A549 treated with AZD9567 at 1 μM for 4 hours (cell line): Measurements from ENCODE around the gene DNAJC11. TPM values are rescaled to one million over a fixed set of nuclear protein-coding genes. Genes with fewer than 3 reads are reported as not detected.

ENCODE experiments used
- total RNA-seq: library from RNA; stranded (reverse); fragments of 200-300 nt; extraction: Qiagen RNA extraction; gene quantifications from 5 replicates; pipeline ENCODE4 v1.2.3, GENCODE V29; 2022; ENCODE audit not compliant: insufficient read depth

DNAJC11 gene, protein sequence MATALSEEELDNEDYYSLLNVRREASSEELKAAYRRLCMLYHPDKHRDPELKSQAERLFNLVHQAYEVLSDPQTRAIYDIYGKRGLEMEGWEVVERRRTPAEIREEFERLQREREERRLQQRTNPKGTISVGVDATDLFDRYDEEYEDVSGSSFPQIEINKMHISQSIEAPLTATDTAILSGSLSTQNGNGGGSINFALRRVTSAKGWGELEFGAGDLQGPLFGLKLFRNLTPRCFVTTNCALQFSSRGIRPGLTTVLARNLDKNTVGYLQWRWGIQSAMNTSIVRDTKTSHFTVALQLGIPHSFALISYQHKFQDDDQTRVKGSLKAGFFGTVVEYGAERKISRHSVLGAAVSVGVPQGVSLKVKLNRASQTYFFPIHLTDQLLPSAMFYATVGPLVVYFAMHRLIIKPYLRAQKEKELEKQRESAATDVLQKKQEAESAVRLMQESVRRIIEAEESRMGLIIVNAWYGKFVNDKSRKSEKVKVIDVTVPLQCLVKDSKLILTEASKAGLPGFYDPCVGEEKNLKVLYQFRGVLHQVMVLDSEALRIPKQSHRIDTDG
- total RNA-seq = 30.5 to 83.5 TPM (median 32.3 TPM) in 5 replicates

DNA sequence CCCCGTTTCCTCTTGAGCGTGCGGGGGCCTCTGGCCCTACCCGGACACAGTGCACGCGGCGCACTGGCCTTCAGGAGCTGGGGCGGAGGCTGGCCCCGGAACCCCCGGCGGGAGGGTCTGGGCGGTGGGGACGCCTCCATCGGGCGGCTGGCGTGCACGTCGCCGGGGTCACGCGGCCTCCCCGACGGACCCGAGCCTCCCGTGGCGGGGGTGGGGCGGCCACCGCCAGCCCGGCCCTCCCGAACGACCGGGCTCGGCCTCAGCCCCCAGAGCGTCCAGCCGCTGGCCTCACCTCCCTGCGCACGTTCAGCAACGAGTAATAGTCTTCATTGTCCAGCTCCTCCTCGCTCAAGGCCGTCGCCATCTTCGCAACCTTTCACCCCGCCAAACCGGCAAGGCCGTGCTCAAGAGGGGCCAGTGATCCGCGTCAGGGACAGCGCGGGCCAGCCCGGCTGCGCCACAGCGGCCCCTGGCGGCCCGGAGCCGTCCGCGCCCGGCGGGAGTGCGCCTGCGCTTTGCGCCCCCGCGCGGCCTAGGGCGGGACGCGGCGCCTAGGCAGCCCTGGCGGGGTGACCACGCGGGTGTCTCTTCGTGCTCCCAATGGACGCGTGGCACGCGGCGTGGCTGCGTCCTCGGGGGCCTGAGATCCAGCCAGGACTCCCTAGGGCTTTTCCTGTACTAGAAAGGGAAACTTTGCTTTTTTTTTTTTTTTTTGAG, at the start of gene DNAJC11:
Gene DNAJC11, minus strand, starts transcription at position 380 of the 717 bp plus-strand sequence. Its CDS starts 16 bp downstream, at position 364.

DNA sequence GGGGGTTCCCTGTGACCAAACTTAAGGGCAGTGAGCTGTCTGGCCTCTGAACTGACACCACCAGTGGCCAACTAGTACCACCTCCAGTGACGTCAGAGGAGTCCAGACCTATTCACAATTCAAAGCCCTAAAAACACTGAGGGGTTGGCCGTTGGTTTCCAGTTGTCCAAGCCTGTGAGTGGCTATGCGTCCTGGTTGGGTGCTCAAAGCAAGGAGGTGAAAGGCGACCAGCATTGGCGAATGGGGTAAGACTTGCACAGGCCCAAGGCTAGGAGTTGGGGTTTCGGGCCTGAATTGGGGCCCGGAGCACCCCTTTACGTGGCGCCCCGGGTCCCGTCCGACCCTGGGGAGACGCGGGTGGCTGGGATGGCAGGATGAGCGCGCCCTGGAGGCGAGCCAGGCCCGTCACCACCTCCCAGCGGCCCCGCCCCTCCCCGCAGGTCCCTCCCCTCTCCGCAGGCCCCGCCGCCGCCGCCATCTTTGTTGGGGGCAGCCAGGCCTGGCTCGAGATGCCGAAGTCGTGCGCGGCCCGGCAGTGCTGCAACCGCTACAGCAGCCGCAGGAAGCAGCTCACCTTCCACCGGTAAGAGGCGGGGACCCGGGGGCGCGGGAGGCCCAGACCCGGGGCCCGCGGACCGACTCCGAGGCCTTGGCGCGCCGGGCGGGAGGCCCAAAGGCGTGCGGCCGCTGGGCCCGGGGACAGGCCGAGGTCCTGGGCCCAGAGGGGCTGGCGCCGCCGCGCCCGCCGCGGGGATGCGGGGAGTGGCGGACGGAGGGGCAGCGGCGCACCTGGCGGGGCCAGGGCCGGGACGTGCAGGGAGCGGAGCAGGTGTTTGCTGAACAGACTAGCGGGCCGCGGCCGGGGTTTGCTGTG, 76.7 kb downstream of the DNAJC11 start, which contains the start of gene THAP3:
Gene THAP3, plus strand, starts transcription at position 159 of the 874 bp plus-strand sequence. Its CDS starts 351 bp downstream, at position 510.

DNA sequence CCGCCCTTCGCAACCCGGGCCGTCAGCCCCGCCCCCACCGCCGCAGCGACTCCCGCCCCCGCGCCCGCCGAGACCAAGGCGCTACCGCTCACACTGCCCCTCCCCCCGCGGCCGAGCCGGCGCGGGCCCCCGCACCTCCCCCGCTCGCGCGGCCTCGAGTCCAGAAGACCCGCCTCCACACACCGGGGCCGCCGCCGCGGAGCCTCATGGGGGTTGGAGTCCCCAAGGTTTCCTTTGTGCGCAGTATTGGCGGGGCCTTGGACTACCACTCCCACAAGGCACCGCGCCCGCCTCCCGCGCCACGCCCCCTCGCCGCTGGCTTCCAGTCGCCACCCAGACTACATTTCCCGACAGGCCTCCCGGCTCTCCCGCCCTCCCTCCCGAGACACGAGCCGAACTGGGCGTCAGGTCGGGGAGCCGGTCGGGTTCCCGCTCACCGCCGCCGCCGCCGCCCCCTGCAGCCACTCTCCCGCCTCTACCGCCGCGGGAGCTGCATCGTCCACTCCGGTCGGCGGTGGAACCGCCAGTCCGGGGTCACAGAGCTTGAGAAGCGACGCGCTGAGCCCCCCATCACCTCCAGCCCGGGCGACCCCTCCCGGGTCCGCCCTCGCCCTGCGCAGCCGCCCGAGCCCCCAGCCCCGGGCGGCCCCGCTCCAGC, 88.1 kb downstream of the DNAJC11 start, which contains the start of gene PHF13:
Gene PHF13, plus strand, starts transcription at position 371 of the 658 bp plus-strand sequence. CDS start 336 bp downstream, outside the sequence.

DNA sequence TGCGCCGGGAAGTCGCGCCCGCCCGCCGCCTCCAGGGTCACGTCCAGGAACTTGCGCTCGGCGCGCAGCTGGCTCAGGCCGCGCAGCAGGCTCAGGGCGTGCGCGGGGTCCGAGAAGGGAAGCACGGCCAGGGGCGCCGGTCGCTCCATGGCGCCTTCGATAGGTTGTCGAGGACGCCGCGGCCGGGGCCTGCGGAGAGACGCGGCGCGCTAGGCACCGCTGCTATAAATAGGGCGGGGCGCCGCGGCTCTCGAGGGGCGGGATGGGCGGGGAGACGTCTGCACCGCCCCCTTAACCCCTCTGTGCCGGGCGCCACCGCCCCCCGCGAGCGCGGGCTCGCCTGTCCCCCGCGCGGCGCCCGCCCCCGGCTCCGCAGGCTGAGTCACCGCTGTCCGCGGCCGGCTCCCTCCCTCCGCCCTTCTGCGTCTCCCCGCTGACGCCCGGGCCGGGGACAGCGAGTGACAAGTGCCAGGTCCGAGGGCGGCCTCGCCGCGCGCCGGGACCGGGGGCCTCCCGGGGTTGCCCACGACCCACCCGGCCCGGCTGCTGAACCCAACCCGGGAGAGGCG, 98.9 kb downstream of the DNAJC11 start, which contains the start of gene KLHL21:
Gene KLHL21, minus strand, starts transcription at position 201 of the 569 bp plus-strand sequence. Its CDS starts 52 bp downstream, at position 149.

Other genes starting within 250 kb of the DNAJC11 start
- 2.7 to 3.3 TPM (median 3.1 TPM) in 5 replicates for gene TNFRSF25, start 235.6 kb downstream of the DNAJC11 start, total RNA-seq
- 1.3 to 3.7 TPM (median 3.0 TPM) in 5 replicates for gene PLEKHG5, start 210.1 kb downstream of the DNAJC11 start, total RNA-seq
- gene NOL9, start 147.3 kb downstream of the DNAJC11 start, total RNA-seq = 3.9 to 8.0 TPM (median 4.6 TPM) in 5 replicates
- gene TAS1R1, start 146.5 kb downstream of the DNAJC11 start, total RNA-seq = 0.02 TPM in 1 of 5 replicates, not detected in the others
- 16.0 to 20.7 TPM (median 18.8 TPM) in 5 replicates for gene ZBTB48, start 121.8 kb downstream of the DNAJC11 start, total RNA-seq
- gene KLHL21, start 98.9 kb downstream of the DNAJC11 start, total RNA-seq = 18.9 to 28.2 TPM (median 21.7 TPM) in 5 replicates
- 7.4 to 10.6 TPM (median 9.1 TPM) in 5 replicates for gene PHF13, start 88.1 kb downstream of the DNAJC11 start, total RNA-seq
- gene THAP3, start 76.9 kb downstream of the DNAJC11 start, total RNA-seq = 17.1 to 20.6 TPM (median 19.0 TPM) in 5 replicates
- 42.6 to 68.9 TPM (median 63.6 TPM) in 5 replicates for gene CAMTA1, start 83.6 kb upstream of the DNAJC11 start, total RNA-seq